Thoracic aorta (tissue), 2 donors: ENCODE data around the gene GOLGA5. TPM values are rescaled to one million over a fixed set of nuclear protein-coding genes. Genes with fewer than 3 reads are reported as not detected.
"Not testable (repeated sequence)": the region's sequence is repeated elsewhere in the genome, so short reads cannot be mapped to it uniquely, and the experiment has no call there.

Experiments used
- ATAC-seq: fragments of 150-250 bp; one replicate; pipeline ENCODE4 v1.8.0; 2017; ENCODE audit warnings: low read depth; ENCODE audit not compliant: insufficient number of reproducible peaks, low FRiP score
- DNase-seq: peaks from one replicate; pipeline ENCODE4 v3.0.0-alpha.2; 2020; ENCODE audit warnings: low spot score
- H3K27ac ChIP-seq, 2 donors: fragments of 200-600 bp; sonication (generic); 1 replicate in 1 of 2; 2 replicates in 1 of 2; pipeline ENCODE4 v1.5.1; 2016; ENCODE audit warnings: mild to moderate bottlenecking in 2 of 2, moderate library complexity in 2 of 2
- H3K27me3 ChIP-seq: fragments of 200-600 bp; sonication (generic); replicated peaks from 2 replicates; pipeline ENCODE4 v1.6.0; 2016; ENCODE audit warnings: mild to moderate bottlenecking; ENCODE audit not compliant: insufficient read depth
- H3K36me3 ChIP-seq: fragments of 200-600 bp; sonication (generic); one replicate; pipeline ENCODE4 v1.5.1; 2016
- H3K4me1 ChIP-seq, 2 donors: fragments of 200-600 bp; sonication (generic); 1 replicate in 1 of 2; 2 replicates in 1 of 2; pipeline versions ENCODE4 v1.5.1 to v1.6.0; 2016; ENCODE audit warnings: low read depth in 2 of 2, mild to moderate bottlenecking in 1 of 2; ENCODE audit not compliant: control insufficient read depth in 1 of 2
- H3K4me3 ChIP-seq: fragments of 200-600 bp; sonication (generic); 2 replicates; pipeline ENCODE4 v1.5.1; 2016; ENCODE audit warnings: mild to moderate bottlenecking
- H3K9me3 ChIP-seq: fragments of 200-600 bp; sonication (generic); 2 replicates; pipeline ENCODE4 v1.5.1; 2016
- total RNA-seq, 2 donors: library from RNA; depleted of rRNA; stranded (reverse); fragments of >200 nt; gene quantifications; one replicate each; pipeline versions ENCODE4 v1.1.0 to v1.2.3, GENCODE V29; 2016
- TF ChIP-seq, protein P1 (sequence below): fragments of 200-600 bp; sonication (generic); IDR thresholded peaks from one replicate; pipeline ENCODE4 v1.5.1; 2019; ENCODE audit warnings: antibody characterized with exemption

Gene GOLGA5
- total RNA-seq, 2 donors from 2014 or later = 29.5 to 41.9 TPM

DNA sequence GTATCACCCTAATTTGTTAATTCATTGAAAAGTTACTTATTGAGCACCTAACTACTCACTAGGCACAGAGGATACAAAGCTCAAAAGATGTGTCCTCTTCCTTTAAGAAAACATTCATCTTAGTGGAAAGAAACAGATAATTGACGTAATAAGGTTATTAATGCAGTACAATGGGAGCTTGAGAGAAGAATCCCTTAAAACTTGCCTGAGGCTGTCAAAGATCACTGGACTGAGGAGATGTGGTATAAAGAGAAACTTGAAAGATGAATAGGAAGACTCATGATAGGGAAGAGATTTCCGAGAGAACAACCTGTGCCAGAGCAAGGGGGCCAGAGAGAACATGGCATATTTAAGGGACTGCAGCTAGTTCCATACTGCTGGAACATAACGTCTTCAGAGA, 19.1 kb downstream of the GOLGA5 start:
- Histone ChIP-seq H3K4me1 (no peaks in the 10 kb centered on the region), H3K4me3 (no peak overlapping the region), H3K27ac (no peak overlapping the region), H3K36me3 (peaks cover 74% of the 10 kb centered on the region), H3K27me3 (no peaks in the 10 kb centered on the region), H3K9me3 (no peaks in the 10 kb centered on the region)
- TF ChIP-seq, protein P1, sequence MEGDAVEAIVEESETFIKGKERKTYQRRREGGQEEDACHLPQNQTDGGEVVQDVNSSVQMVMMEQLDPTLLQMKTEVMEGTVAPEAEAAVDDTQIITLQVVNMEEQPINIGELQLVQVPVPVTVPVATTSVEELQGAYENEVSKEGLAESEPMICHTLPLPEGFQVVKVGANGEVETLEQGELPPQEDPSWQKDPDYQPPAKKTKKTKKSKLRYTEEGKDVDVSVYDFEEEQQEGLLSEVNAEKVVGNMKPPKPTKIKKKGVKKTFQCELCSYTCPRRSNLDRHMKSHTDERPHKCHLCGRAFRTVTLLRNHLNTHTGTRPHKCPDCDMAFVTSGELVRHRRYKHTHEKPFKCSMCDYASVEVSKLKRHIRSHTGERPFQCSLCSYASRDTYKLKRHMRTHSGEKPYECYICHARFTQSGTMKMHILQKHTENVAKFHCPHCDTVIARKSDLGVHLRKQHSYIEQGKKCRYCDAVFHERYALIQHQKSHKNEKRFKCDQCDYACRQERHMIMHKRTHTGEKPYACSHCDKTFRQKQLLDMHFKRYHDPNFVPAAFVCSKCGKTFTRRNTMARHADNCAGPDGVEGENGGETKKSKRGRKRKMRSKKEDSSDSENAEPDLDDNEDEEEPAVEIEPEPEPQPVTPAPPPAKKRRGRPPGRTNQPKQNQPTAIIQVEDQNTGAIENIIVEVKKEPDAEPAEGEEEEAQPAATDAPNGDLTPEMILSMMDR = no peak
- ATAC-seq = no peak
- DNase-seq = no peak

DNA sequence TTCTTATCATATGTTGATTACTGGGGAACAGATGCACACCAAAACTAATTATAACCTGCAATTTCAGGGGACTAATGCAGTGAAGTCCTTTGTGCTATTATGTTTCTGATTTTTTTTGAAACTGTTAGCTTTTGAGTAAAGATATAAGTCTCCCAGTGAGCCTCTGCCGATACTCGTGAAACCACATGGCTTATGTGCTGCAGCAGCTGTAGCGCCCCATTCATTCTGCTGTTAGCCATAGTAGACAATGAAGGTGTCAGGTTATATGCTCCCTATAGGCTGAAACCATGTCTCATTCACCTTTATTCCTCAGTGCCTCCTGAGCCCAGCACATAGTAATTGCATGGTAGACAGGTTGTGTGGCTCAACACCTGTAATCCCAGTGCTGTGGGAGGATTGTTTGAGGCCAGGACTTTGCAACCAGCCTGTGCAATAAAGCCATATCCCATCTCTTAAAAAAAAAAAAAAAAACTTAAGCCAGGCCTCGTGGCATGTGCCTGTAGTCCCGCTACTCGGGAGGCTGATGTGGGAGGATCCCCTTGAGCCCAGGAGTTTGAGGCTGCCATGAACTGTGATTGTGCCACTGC, 25.0 kb downstream of the GOLGA5 start:
- no peak for ATAC-seq
- H3K9me3 ChIP-seq = no peaks in the 10 kb centered on the region
- H3K4me3 ChIP-seq = no peak overlapping the region
- no peak for DNase-seq
- H3K36me3 ChIP-seq = peaks cover 58% of the 10 kb centered on the region
- H3K27ac ChIP-seq = no peak overlapping the region
- TF ChIP-seq, protein P1 = no peak
- H3K27me3 ChIP-seq = no peaks in the 10 kb centered on the region
- no peaks in the 10 kb centered on the region for H3K4me1 ChIP-seq

DNA sequence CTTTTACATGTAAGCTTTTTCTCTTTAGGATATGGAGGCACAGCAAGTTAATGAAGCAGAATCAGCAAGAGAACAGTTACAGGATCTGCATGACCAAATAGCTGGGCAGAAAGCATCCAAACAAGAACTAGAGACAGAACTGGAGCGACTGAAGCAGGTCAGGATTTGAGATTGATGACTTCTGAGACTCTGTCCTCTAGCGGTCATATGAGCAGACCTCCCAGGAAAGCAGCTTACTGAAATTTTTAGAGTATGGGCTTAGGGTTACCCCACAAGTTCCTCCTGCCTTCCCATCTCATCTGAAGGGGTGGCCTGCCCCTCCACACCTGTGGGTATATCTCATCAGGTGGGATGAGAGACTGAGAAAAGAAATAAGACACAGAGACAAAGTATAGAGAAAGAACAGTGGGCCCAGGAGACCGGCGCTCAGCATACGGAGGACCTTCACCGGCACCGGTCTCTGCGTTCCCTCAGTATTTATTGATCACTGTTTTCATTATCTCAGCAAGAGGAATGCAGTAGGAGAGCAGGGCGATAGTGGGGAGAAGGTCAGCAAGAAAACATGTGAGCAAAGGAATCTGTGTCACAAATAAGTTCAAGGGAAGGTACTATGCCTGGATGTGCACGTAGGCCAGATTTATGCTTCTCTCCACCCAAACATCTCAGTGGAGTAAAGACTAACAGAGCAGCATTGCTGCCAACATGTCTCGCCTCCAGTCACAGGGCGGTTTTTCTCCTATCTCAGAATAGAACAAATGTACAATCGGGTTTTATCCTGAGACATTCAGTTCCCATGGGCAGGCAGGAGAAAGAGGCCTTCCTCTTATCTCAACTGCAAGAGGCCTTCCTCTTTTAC, 25.8 kb downstream of the GOLGA5 start:
- H3K4me3 ChIP-seq, DNase-seq, H3K27ac ChIP-seq, H3K27me3 ChIP-seq, H3K9me3 ChIP-seq, ATAC-seq, H3K4me1 ChIP-seq: not testable (repeated sequence)
- H3K36me3 ChIP-seq = peaks cover 61% of the 10 kb centered on the region

DNA sequence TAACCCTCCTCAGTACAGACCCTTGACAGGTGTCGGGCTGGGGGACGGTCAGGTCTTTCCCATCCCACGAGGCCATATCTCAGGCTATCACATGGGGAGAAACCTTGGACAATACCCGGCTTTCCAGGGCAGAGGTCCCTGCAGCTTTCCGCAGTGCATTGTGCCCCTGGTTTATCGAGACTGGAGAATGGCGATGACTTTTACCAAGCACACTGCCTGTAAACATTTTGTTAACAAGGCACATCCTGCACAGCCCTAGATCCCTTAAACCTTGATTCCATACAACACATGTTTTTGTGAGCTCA, 26.4 kb downstream of the GOLGA5 start:
- H3K4me1 ChIP-seq, H3K4me3 ChIP-seq, ATAC-seq, DNase-seq, H3K27me3 ChIP-seq, H3K27ac ChIP-seq, H3K9me3 ChIP-seq: not testable (repeated sequence)
- peaks cover 61% of the 10 kb centered on the region for H3K36me3 ChIP-seq

DNA sequence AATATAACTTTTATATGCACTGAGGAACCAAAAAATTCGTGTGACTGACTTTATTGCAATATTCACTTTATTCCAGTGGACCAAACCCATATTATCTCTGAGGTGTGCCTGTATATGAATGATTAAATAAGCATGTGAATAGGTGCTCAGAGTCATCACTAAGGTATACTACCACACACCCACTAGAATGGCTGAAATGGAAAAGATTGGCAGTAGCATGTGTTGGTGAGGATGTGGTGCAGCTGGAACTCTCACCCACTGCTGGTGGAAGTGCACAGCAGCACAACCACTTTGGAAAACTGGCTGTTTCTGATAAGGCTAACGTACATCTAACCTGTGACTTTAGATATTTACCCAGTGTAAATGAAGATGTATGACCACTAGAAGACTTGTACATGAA, 36.8 kb downstream of the GOLGA5 start:
- ATAC-seq (no peak), DNase-seq (no peak)
- Histone ChIP-seq H3K4me1 (no peaks in the 10 kb centered on the region), H3K27me3 (no peaks in the 10 kb centered on the region), H3K9me3 (no peaks in the 10 kb centered on the region), H3K36me3 (peaks cover 41% of the 10 kb centered on the region), H3K4me3 (no peak overlapping the region), H3K27ac (no peak overlapping the region)
- TF ChIP-seq, protein P1 = no peak

DNA sequence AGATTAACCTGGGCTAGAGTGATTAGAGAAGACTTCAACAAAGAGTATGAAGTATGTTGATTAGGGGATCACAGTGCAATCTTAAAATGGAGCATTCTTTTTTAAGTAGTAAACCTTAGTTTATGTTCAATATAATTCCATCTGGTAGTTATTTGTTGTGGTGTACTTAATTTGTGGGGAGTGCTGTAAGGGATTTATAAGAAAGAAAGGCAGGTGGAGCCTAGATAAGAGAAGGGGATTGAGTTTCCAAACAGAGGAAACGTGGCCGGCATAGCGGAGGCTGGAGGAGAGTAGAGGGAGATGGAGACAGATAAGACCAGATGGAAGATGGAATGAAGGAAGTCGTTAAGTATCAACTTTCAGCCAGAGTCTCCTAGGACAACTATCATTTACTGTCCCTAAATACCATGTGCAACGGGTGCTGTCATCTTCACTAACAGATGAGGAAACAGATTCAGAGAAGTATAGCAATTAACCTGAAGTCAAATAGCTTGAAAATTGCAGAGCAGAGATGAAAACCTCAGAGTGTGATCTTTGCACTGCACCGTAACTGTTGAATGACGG, 38.1 kb downstream of the GOLGA5 start:
- ATAC-seq (no peak), DNase-seq (no peak)
- no peaks in the 10 kb centered on the region for H3K9me3 ChIP-seq
- no peaks in the 10 kb centered on the region for H3K27me3 ChIP-seq
- H3K4me1 ChIP-seq = no peaks in the 10 kb centered on the region
- peaks cover 48% of the 10 kb centered on the region for H3K36me3 ChIP-seq
- TF ChIP-seq, protein P1 = no peak
- no peak overlapping the region for H3K27ac ChIP-seq
- H3K4me3 ChIP-seq = no peak overlapping the region
